SK-N-SH treated with all-trans-retinoic acid at 6 μM for 48 hours (cell line): ENCODE results near the gene ZNF524.

ENCODE experiments used
- ARNTL ChIP-seq: fragments of 450-650 bp; formaldehyde crosslinking; IDR thresholded peaks from 2 replicates; pipeline ENCODE4 v1.5.0; 2020; ENCODE audit warnings: low read depth, mild to moderate bottlenecking, moderate library complexity, borderline replicate concordance
- CREB5 ChIP-seq: fragments of 250-450 bp; sonication (Bioruptor Pico); IDR thresholded peaks from 2 replicates; pipeline ENCODE4 v1.5.1; 2020; ENCODE audit warnings: low read depth, mild to moderate bottlenecking, moderate library complexity
- CSRNP3 ChIP-seq: fragments of 250-450 bp; sonication (Bioruptor Pico); IDR thresholded peaks from 2 replicates; pipeline ENCODE4 v1.5.1; 2021; ENCODE audit warnings: mild to moderate bottlenecking, moderate library complexity
- GLIS3 ChIP-seq: fragments of 250-450 bp; sonication (Bioruptor Pico); IDR thresholded peaks from 2 replicates; pipeline ENCODE4 v1.5.0; 2020; ENCODE audit warnings: mild to moderate bottlenecking, moderate library complexity
- RARB ChIP-seq: fragments of 250-450 bp; sonication (Bioruptor Pico); IDR thresholded peaks from 2 replicates; pipeline ENCODE4 v1.8.0; 2021; ENCODE audit warnings: mild to moderate bottlenecking, moderate library complexity
- TCF4 ChIP-seq: fragments of 250-450 bp; sonication (Bioruptor Pico); IDR thresholded peaks from 2 replicates; pipeline ENCODE4 v1.8.0; 2021; ENCODE audit warnings: mild to moderate bottlenecking, moderate library complexity, borderline replicate concordance
- ZFP3 ChIP-seq: fragments of 250-450 bp; sonication (Bioruptor Pico); IDR thresholded peaks from 2 replicates; pipeline ENCODE4 v1.5.0; 2020; ENCODE audit warnings: mild to moderate bottlenecking, moderate library complexity
- ZFP30 ChIP-seq: fragments of 450-650 bp; formaldehyde crosslinking; IDR thresholded peaks from 2 replicates; pipeline ENCODE4 v1.5.0; 2022; ENCODE audit warnings: mild to moderate bottlenecking, moderate library complexity
- ZNF565 ChIP-seq: fragments of 450-650 bp; formaldehyde crosslinking; conservative IDR thresholded peaks from 2 replicates; pipeline ENCODE4 v1.5.0; 2020; ENCODE audit warnings: low read depth, mild to moderate bottlenecking, moderate library complexity
- ZNF70 ChIP-seq: fragments of 450-650 bp; formaldehyde crosslinking; IDR thresholded peaks from 2 replicates; pipeline ENCODE4 v1.5.0; 2020; ENCODE audit warnings: mild to moderate bottlenecking, moderate library complexity
- ZNF8 ChIP-seq: fragments of 450-650 bp; formaldehyde crosslinking; IDR thresholded peaks from 2 replicates; pipeline ENCODE4 v1.5.0; 2020; ENCODE audit warnings: mild to moderate bottlenecking, moderate library complexity

- no peak for TF ChIP-seq ZNF70 (CRISPR knock-in tag)
- TF ChIP-seq CREB5 (CRISPR knock-in tag) = no peak
- TF ChIP-seq ZFP30 = no peak
- no peak for TF ChIP-seq ZFP3
- no peak for TF ChIP-seq CSRNP3
- no peak for TF ChIP-seq ZNF8 (CRISPR knock-in tag)
- no peak for TF ChIP-seq ZNF565 (CRISPR knock-in tag)
- TF ChIP-seq RARB (CRISPR knock-in tag) = no peak
- TF ChIP-seq TCF4 (CRISPR knock-in tag) = no peak
- TF ChIP-seq GLIS3 (CRISPR knock-in tag) = no peak
- no peak for TF ChIP-seq ARNTL (CRISPR knock-in tag)
Measured at GRCh38 chr19:55552206-55552605, 47.9 kb upstream of the ZNF524 start.
